Peyer's patch (tissue), 4 donors: Measurements from ENCODE around the gene TRMT61B.

Experiments used
- POLR2A ChIP-seq, 2 donors: fragments of 450-650 bp; IDR thresholded peaks; one replicate each; pipeline ENCODE4 v1.5.1; 2017; ENCODE audit warnings: antibody characterized with exemption in 2 of 2, mild to moderate bottlenecking in 2 of 2, moderate library complexity in 2 of 2
- TF ChIP-seq, protein P1 (sequence below), 6 experiments: fragments of 450-650 bp in 4 of 6; fragments of 200-600 bp in 2 of 6; sonication (generic) in 1 of 6; IDR thresholded peaks; one replicate each; pipeline ENCODE4 v1.5.1; 2017 to 2019; ENCODE audit warnings: antibody characterized with exemption in 6 of 6, mild to moderate bottlenecking in 3 of 6, moderate library complexity in 1 of 6

DNA sequence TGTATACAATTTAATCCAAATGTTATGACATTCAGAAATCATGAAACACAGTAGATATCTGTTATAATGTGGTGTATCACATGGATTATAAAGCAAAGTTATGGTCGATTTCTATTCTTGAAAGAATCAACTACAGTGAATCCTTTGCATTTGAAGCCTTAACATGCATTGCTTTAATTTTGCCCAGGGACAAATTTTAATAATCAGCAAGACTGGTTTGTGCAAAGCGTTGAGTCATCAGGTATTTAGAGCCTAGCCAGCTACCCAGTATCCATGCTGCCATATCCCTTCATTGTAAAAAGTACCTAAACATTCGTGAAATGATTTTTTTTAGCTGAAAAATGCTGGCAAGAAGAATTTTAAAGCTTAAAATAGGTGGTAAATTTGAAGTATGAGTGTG is 68.4 kb downstream of the TRMT61B start:
- TF ChIP-seq, protein P1, sequence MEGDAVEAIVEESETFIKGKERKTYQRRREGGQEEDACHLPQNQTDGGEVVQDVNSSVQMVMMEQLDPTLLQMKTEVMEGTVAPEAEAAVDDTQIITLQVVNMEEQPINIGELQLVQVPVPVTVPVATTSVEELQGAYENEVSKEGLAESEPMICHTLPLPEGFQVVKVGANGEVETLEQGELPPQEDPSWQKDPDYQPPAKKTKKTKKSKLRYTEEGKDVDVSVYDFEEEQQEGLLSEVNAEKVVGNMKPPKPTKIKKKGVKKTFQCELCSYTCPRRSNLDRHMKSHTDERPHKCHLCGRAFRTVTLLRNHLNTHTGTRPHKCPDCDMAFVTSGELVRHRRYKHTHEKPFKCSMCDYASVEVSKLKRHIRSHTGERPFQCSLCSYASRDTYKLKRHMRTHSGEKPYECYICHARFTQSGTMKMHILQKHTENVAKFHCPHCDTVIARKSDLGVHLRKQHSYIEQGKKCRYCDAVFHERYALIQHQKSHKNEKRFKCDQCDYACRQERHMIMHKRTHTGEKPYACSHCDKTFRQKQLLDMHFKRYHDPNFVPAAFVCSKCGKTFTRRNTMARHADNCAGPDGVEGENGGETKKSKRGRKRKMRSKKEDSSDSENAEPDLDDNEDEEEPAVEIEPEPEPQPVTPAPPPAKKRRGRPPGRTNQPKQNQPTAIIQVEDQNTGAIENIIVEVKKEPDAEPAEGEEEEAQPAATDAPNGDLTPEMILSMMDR (IDR thresholded peaks at IDR 0.05) = no peak
- no peak for TF ChIP-seq POLR2A (IDR thresholded peaks at IDR 0.05)
